Measurements from ENCODE around the gene FOXI1. TPM values are rescaled to one million over a fixed set of nuclear protein-coding genes. Genes with fewer than 3 reads are reported as not detected.

Gene FOXI1
- total RNA-seq, 1 donor from 2014 or later: not detected

GRCh38 chr5:170144286-170145023 lies 38.8 kb downstream of the FOXI1 start:
- H3K36me3 Mint-ChIP-seq (ENCODE audit: low read depth): no peaks in the 10 kb centered on the region
- DNase-seq (ENCODE audit: low spot score): no peak
- TF ChIP-seq, protein P1, sequence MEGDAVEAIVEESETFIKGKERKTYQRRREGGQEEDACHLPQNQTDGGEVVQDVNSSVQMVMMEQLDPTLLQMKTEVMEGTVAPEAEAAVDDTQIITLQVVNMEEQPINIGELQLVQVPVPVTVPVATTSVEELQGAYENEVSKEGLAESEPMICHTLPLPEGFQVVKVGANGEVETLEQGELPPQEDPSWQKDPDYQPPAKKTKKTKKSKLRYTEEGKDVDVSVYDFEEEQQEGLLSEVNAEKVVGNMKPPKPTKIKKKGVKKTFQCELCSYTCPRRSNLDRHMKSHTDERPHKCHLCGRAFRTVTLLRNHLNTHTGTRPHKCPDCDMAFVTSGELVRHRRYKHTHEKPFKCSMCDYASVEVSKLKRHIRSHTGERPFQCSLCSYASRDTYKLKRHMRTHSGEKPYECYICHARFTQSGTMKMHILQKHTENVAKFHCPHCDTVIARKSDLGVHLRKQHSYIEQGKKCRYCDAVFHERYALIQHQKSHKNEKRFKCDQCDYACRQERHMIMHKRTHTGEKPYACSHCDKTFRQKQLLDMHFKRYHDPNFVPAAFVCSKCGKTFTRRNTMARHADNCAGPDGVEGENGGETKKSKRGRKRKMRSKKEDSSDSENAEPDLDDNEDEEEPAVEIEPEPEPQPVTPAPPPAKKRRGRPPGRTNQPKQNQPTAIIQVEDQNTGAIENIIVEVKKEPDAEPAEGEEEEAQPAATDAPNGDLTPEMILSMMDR (IDR thresholded peaks at IDR 0.05): no peak
- no peak overlapping the region for H3K27ac Mint-ChIP-seq (ENCODE audit: unreplicated experiment)
- peaks cover 25% of the 10 kb centered on the region for H3K4me1 Mint-ChIP-seq (ENCODE audit: low read depth)
- H3K9me3 Mint-ChIP-seq (ENCODE audit: low read depth): no peaks in the 10 kb centered on the region
- H3K27me3 Mint-ChIP-seq (ENCODE audit: low read depth): peaks cover 9% of the 10 kb centered on the region
- H3K4me3 Mint-ChIP-seq (ENCODE audit: unreplicated experiment): no peak overlapping the region

DNA sequence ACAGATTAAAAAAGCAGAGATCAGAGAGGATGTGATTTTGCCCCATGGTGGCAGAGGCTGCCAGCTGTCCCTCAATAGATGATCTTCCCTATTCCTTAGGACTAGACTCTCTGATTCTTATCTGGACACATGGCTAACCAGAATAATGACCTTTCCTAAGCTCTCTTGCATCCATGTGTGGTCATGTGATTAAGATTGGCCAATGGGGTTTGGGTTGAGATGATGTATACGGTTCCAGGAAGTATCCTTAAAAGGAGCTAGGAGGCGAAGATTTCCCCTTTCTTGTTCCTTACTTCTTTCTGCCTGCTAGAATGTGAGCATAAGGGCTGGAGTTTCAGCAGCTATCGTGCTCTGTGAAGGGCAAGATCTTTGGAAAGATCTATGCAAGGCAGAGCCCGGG lies 39.8 kb downstream of the FOXI1 start:
- no peak overlapping the region for H3K27ac Mint-ChIP-seq (ENCODE audit: unreplicated experiment)
- no peaks in the 10 kb centered on the region for H3K36me3 Mint-ChIP-seq (ENCODE audit: low read depth)
- H3K27me3 Mint-ChIP-seq (ENCODE audit: low read depth): peaks cover 9% of the 10 kb centered on the region
- DNase-seq (ENCODE audit: low spot score): no peak
- no peaks in the 10 kb centered on the region for H3K9me3 Mint-ChIP-seq (ENCODE audit: low read depth)
- H3K4me3 Mint-ChIP-seq (ENCODE audit: unreplicated experiment): no peak overlapping the region
- TF ChIP-seq, protein P1 (IDR thresholded peaks at IDR 0.05): no peak
- peaks cover 18% of the 10 kb centered on the region for H3K4me1 Mint-ChIP-seq (ENCODE audit: low read depth)

DNA sequence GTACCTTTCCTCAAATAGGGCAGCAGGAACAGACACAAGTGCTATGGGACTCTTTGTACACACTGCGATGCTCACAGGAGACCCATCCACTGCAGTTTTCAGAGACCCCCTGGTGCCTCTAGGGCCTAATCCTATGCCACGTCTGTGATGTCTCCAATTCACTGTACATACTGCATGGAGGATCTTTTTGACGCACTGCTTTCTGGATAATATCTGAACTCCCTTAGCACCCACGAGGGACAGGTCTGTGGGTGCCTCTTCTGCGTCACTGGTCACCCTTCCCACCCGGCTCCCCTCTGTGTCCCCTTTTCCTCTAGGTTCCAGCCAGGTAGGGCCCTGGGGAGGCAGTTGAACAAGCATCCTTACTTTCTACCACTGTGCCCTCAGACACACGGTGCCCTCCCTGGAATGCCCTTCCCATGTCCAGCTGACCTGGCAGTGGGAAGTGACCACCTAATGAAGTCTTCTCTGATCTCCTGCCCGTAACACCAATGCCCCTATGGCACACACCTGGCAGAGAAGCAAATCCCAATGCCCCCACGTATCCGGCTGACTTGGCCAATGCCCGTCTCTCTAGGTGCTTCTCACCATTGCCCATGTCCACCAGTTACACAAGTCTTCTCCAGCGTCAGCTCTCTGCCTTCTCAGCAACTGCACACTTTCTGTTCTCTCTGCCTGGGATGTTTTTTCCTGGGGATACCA lies 41.5 kb downstream of the FOXI1 start:
- no peak overlapping the region for H3K27ac Mint-ChIP-seq (ENCODE audit: unreplicated experiment)
- H3K4me3 Mint-ChIP-seq (ENCODE audit: unreplicated experiment): no peak overlapping the region
- TF ChIP-seq, protein P1 (IDR thresholded peaks at IDR 0.05): no peak
- peaks cover 21% of the 10 kb centered on the region for H3K4me1 Mint-ChIP-seq (ENCODE audit: low read depth)
- H3K36me3 Mint-ChIP-seq (ENCODE audit: low read depth): no peaks in the 10 kb centered on the region
- peaks cover 9% of the 10 kb centered on the region for H3K27me3 Mint-ChIP-seq (ENCODE audit: low read depth)
- DNase-seq (ENCODE audit: low spot score): no peak
- no peaks in the 10 kb centered on the region for H3K9me3 Mint-ChIP-seq (ENCODE audit: low read depth)

- no peaks in the 10 kb centered on the region for H3K36me3 Mint-ChIP-seq (ENCODE audit: low read depth)
- H3K4me1 Mint-ChIP-seq (ENCODE audit: low read depth): peaks cover 17% of the 10 kb centered on the region
- H3K4me3 Mint-ChIP-seq (ENCODE audit: unreplicated experiment): no peak overlapping the region
- H3K27ac Mint-ChIP-seq (ENCODE audit: unreplicated experiment): peak overlapping the region; percentile 13
- no peak for DNase-seq (ENCODE audit: low spot score)
- peaks cover 9% of the 10 kb centered on the region for H3K27me3 Mint-ChIP-seq (ENCODE audit: low read depth)
- H3K9me3 Mint-ChIP-seq (ENCODE audit: low read depth): no peaks in the 10 kb centered on the region
- TF ChIP-seq, protein P1 (IDR thresholded peaks at IDR 0.05): no peak
Measured at GRCh38 chr5:170147753-170148264, 42.1 kb downstream of the FOXI1 start.

DNA sequence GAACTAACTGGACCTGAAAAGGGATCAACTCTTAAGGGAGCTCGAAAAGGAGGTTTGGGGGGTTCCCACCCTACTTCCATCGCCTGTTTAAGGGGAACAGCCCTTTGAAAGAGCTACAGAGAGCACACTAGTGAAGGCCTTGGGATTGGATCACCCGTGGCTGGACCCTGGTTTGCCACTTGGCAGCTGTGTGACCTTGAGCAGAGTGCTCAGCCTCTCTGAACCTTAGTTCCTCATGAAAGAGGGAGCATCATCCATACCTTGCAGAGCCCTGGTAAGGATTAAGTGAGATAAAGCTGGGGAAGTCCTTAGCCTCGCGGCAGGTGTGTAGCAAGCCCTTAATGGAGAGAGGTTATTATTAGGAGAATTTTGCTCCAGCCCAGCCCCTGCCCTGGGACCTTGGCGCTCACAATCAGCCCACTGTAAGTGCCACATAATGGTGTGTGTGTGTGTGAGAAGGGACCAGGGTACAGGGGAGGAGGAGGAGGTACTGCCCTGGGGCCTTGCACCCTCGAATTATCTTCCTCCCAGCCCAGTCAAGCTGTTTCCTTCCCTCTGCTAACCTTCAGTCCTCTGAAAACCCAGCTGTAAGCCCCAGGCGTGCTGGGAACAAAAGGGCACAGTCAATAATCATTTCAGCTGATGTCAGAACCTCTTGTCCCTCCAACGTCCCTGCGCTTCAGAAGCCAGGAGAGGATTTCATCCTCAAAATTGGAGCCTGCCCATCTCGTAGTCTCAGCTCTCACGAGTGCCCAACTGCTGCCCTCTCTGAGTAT lies 42.9 kb downstream of the FOXI1 start:
- Mint-ChIP-seq H3K9me3 (ENCODE audit: low read depth) (no peaks in the 10 kb centered on the region), H3K4me1 (ENCODE audit: low read depth) (peaks cover 19% of the 10 kb centered on the region)

More for the DNA sequence above, 42.9 kb downstream of the FOXI1 start:
- Mint-ChIP-seq H3K27me3 (ENCODE audit: low read depth) (peaks cover 9% of the 10 kb centered on the region), H3K27ac (ENCODE audit: unreplicated experiment) (no peak overlapping the region), H3K4me3 (ENCODE audit: unreplicated experiment) (no peak overlapping the region), H3K36me3 (ENCODE audit: low read depth) (no peaks in the 10 kb centered on the region)
- no peak for DNase-seq (ENCODE audit: low spot score)
- TF ChIP-seq, protein P1 (IDR thresholded peaks at IDR 0.05): no peak
